Retinal pigment epithelial cell (primary cell): ENCODE data around the gene IGF2R.

ENCODE experiments used
- DNase-seq: peaks from one replicate; pipeline ENCODE4 v3.0.0-alpha.2; 2010; ENCODE audit warnings: low read depth
- H3K4me3 ChIP-seq: 2 replicates; pipeline ENCODE4 v1.5.1; 2011; ENCODE audit warnings: mild to moderate bottlenecking, low read length, control low read depth, moderate library complexity
- TF ChIP-seq, protein P1 (sequence below): conservative IDR thresholded peaks from 2 replicates; pipeline ENCODE4 v1.5.1; 2011; ENCODE audit warnings: low read depth, low read length, control low read depth, inconsistent platforms

The IGF2R gene

GRCh38 chr6:160092602-160093001 lies 123.7 kb downstream of the IGF2R start:
- DNase-seq = no peak
- TF ChIP-seq, protein P1, sequence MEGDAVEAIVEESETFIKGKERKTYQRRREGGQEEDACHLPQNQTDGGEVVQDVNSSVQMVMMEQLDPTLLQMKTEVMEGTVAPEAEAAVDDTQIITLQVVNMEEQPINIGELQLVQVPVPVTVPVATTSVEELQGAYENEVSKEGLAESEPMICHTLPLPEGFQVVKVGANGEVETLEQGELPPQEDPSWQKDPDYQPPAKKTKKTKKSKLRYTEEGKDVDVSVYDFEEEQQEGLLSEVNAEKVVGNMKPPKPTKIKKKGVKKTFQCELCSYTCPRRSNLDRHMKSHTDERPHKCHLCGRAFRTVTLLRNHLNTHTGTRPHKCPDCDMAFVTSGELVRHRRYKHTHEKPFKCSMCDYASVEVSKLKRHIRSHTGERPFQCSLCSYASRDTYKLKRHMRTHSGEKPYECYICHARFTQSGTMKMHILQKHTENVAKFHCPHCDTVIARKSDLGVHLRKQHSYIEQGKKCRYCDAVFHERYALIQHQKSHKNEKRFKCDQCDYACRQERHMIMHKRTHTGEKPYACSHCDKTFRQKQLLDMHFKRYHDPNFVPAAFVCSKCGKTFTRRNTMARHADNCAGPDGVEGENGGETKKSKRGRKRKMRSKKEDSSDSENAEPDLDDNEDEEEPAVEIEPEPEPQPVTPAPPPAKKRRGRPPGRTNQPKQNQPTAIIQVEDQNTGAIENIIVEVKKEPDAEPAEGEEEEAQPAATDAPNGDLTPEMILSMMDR = no peak

DNA sequence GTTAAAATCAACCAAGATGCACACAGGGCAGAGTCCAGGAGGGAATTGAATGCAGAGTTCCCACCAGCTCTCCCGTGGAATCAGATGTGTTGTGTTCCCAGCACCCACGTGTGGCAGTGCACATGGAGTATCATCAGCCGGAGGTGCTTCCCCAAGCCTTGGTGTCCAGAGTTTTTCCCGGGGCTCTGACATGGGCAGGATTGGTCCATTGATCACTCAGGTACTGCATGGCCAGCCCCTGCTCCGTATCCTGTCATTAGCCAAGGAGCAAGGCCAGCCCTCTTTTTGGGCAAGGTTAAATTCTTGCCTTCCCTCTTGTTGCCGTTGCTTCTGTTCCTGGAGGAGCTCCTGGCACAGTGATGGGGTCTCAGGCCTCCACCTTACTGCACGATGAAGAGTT lies 124.2 kb downstream of the IGF2R start:
- no peak overlapping the region for H3K4me3 ChIP-seq
- TF ChIP-seq, protein P1 = no peak
- no peak for DNase-seq

More at GRCh38 chr6:160092602-160093001, 123.7 kb downstream of the IGF2R start:
- no peak overlapping the region for H3K4me3 ChIP-seq

DNA sequence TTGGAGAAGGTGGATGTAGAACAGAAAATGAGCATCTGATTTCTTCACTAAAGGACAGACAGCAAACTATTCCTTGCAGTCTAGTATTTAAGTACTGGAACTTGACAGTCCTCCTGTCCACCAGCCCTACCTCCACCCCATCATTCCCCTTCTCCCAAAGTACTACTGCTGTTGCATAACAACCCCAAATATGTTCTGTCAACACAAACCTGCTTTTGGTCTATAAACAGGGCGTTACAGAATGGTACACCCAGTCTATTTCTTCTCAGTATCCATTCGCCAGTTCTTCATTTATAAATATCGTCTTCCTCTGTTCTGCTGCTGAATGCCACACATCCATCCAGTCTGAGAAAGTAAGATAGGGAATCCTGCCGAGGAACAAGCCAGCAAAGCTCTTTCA lies 125.1 kb downstream of the IGF2R start:
- TF ChIP-seq, protein P1 = no peak
- no peak overlapping the region for H3K4me3 ChIP-seq
- DNase-seq = no peak

- no peak overlapping the region for H3K4me3 ChIP-seq
- DNase-seq = peak; percentile 13
- TF ChIP-seq, protein P1 = no peak
These were observed 126.4 kb downstream of the IGF2R start for GRCh38 chr6:160095146-160095845.

GRCh38 chr6:160101277-160102205 lies 132.7 kb downstream of the IGF2R start:
- no peak for DNase-seq
- TF ChIP-seq, protein P1 = no peak
- no peak overlapping the region for H3K4me3 ChIP-seq

DNA sequence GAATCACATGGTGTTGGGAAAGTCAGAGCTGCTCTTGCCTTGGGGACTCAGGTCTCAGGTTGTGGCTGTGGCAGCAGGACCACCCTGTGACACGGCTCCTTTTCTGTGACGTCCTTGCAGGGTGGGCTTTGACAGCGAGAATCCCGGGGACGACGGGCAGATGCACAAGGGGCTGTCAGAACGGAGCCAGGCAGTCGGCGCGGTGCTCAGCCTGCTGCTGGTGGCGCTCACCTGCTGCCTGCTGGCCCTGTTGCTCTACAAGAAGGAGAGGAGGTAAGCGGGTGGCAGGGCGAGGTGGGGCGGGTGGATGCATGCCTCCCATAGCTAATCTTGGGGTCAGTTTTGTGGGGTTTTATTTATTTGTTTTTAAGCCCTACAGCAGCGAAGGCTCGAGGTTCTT lies 133.5 kb downstream of the IGF2R start:
- DNase-seq = no peak
- TF ChIP-seq, protein P1 = no peak
- H3K4me3 ChIP-seq = no peak overlapping the region
